PFSK-1 (cell line): ENCODE results near the gene OR10A6.

Experiments used
- REST ChIP-seq, 2 experiments: IDR thresholded peaks; 2 replicates each; pipeline versions ENCODE4 v1.6.1 to v1.8.0; 2011 to 2012; ENCODE audit warnings: low read depth in 2 of 2, low read length in 2 of 2, control low read depth in 1 of 2, inconsistent platforms in 1 of 2, mild to moderate bottlenecking in 1 of 2, moderate library complexity in 1 of 2; ENCODE audit not compliant: insufficient read depth in 1 of 2
- TAF1 ChIP-seq: IDR thresholded peaks from 2 replicates; pipeline ENCODE4 v1.6.1; 2012; ENCODE audit warnings: low read length, control low read depth, borderline replicate concordance; ENCODE audit not compliant: insufficient read depth

- TF ChIP-seq TAF1, result no peak
- no peak for TF ChIP-seq REST (IDR thresholded peaks at IDR 0.05; ENCODE audit: insufficient read depth in 1 of 2, low read depth in 2 of 2, low read length in 2 of 2)
These were observed 38.9 kb upstream of the OR10A6 start for GRCh38 chr11:7969756-7970646.
